Glutamatergic neuron (in vitro differentiated cells): ENCODE results near the gene SHANK1. TPM values are rescaled to one million over a fixed set of nuclear protein-coding genes. Genes with fewer than 3 reads are reported as not detected.

Source experiments
- DNase-seq: peaks from one replicate; pipeline ENCODE4 v3.0.0; 2022
- H3K27ac Mint-ChIP-seq: one replicate; pipeline ENCODE4 v1.8.0; 2020; ENCODE audit warnings: mild to moderate bottlenecking, mixed read lengths, inconsistent platforms; ENCODE audit not compliant: unreplicated experiment
- H3K27me3 Mint-ChIP-seq: one replicate; pipeline ENCODE4 v1.8.0; 2020; ENCODE audit warnings: mild to moderate bottlenecking, moderate library complexity, mixed read lengths, inconsistent platforms; ENCODE audit not compliant: unreplicated experiment
- H3K36me3 Mint-ChIP-seq: one replicate; pipeline ENCODE4 v1.8.0; 2020; ENCODE audit warnings: mild to moderate bottlenecking, mixed read lengths, inconsistent platforms; ENCODE audit not compliant: unreplicated experiment
- H3K4me1 Mint-ChIP-seq: one replicate; pipeline ENCODE4 v1.8.0; 2020; ENCODE audit warnings: mild to moderate bottlenecking, low read depth, mixed read lengths, inconsistent platforms; ENCODE audit not compliant: unreplicated experiment
- H3K4me3 Mint-ChIP-seq: one replicate; pipeline ENCODE4 v1.8.0; 2020; ENCODE audit warnings: mild to moderate bottlenecking, mixed read lengths, inconsistent platforms; ENCODE audit not compliant: unreplicated experiment
- H3K9me3 Mint-ChIP-seq: one replicate; pipeline ENCODE4 v1.8.0; 2020; ENCODE audit warnings: mild to moderate bottlenecking, moderate library complexity, mixed read lengths, inconsistent platforms; ENCODE audit not compliant: unreplicated experiment
- CTCF ChIP-seq: fragments of 200-600 bp; sonication (generic); IDR thresholded peaks from one replicate; pipeline ENCODE4 v1.5.0; 2021; ENCODE audit not compliant: partially characterized antibody, unreplicated experiment
- total RNA-seq: library from RNA; stranded (reverse); fragmentation: NEBNext Ultra II Directional; extraction: Animal tissue kit (Norgen Biotek cat#: 25700); gene quantifications from one replicate; pipeline ENCODE4 v1.2.1, GENCODE V29; 2021; ENCODE audit not compliant: unreplicated experiment

SHANK1 gene
- total RNA-seq, 1 donor from 2014 or later, result 19.0 TPM

DNA sequence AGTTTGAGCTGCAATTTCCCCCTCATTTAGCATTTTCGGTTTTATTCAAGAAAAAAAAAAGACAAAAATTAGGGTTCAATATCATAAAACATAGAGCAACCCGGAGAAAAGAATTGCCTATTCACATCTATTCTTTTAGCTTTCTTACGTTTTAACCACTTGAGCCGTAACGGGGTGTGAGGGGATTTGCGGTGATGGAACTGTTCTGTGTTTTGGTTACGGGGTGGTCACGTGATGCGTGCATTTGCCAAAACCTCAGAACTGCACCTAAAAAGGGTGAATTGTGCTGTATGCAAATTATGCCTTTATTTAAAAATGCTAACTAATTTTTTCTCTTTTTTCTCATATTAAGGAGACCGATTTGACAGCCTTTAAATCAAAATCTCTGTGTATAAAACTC, 25.6 kb upstream of the SHANK1 start:
- H3K27me3 Mint-ChIP-seq, result peaks cover 5% of the 10 kb centered on the region
- TF ChIP-seq CTCF, result no peak
- no peak for DNase-seq
- H3K4me1 Mint-ChIP-seq, result peaks cover 3% of the 10 kb centered on the region
- no peaks in the 10 kb centered on the region for H3K36me3 Mint-ChIP-seq
- no peak overlapping the region for H3K4me3 Mint-ChIP-seq
- H3K27ac Mint-ChIP-seq, result no peak overlapping the region
- H3K9me3 Mint-ChIP-seq, result peaks cover 2% of the 10 kb centered on the region

GRCh38 chr19:50743537-50743936, 23.9 kb upstream of the SHANK1 start:
- H3K27ac Mint-ChIP-seq, result no peak overlapping the region
- H3K4me3 Mint-ChIP-seq, result no peak overlapping the region
- peaks cover 2% of the 10 kb centered on the region for H3K9me3 Mint-ChIP-seq
- H3K4me1 Mint-ChIP-seq, result peaks cover 3% of the 10 kb centered on the region
- no peaks in the 10 kb centered on the region for H3K36me3 Mint-ChIP-seq
- TF ChIP-seq CTCF, result no peak
- peaks cover 7% of the 10 kb centered on the region for H3K27me3 Mint-ChIP-seq
- DNase-seq, result no peak

- Mint-ChIP-seq H3K27me3 (peaks cover 4% of the 10 kb centered on the region), H3K36me3 (no peaks in the 10 kb centered on the region)
Observed at GRCh38 chr19:50741179-50741933, 21.8 kb upstream of the SHANK1 start.

DNA sequence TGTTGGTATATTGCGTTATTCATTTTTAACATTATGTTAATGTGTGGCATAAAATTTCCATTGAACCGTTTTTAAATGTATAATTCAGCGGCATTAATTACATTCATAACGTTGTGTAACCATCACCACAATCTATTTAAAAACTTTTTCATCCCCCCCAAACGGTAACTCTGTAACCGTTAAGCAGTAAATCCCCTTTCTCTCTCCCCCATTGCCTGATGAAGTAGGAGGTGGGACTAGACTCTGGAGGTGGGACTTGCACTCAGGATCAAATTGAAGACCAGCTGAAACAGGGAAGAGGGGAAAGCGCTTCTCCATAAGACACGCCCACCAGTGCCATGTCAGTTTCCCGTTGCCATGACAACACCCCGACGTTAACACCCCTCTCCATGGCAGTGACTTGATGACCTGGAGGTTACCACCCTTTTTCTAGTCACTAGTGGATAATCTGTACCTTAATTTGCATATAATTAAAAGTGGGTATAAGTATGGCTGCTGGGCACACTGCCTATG, 20.4 kb upstream of the SHANK1 start:
- Mint-ChIP-seq H3K27me3 (peaks cover 2% of the 10 kb centered on the region), H3K27ac (no peak overlapping the region), H3K4me3 (no peak overlapping the region), H3K4me1 (peaks cover 3% of the 10 kb centered on the region), H3K36me3 (no peaks in the 10 kb centered on the region), H3K9me3 (no peaks in the 10 kb centered on the region)
- DNase-seq, result no peak
- TF ChIP-seq CTCF, result no peak

More at GRCh38 chr19:50741179-50741933, 21.8 kb upstream of the SHANK1 start:
- no peak for TF ChIP-seq CTCF
- H3K4me3 Mint-ChIP-seq, result no peak overlapping the region
- H3K27ac Mint-ChIP-seq, result no peak overlapping the region
- H3K9me3 Mint-ChIP-seq, result peaks cover 2% of the 10 kb centered on the region
- no peak for DNase-seq
- H3K4me1 Mint-ChIP-seq, result peaks cover 3% of the 10 kb centered on the region
